NCI-H460 (cell line): ENCODE measurements around the gene IGF1. TPM values are rescaled to one million over a fixed set of nuclear protein-coding genes. Genes with fewer than 3 reads are reported as not detected.
A peak's percentile ranks its signal among the peaks of the same experiment; 100 is the strongest.

ENCODE experiments used
- DNase-seq: peaks from one replicate; pipeline ENCODE4 v3.0.0-alpha.2; 2016; ENCODE audit warnings: low read depth; ENCODE audit errors: extremely low read depth
- total RNA-seq: library from RNA; depleted of rRNA; stranded (reverse); fragments of >200 nt; shearing (Covaris generic); gene quantifications from 2 replicates; pipeline ENCODE4 v1.2.3, GENCODE V29; 2014

The IGF1 gene
- total RNA-seq, 1 experiment from 2014 or later, result not detected

DNA sequence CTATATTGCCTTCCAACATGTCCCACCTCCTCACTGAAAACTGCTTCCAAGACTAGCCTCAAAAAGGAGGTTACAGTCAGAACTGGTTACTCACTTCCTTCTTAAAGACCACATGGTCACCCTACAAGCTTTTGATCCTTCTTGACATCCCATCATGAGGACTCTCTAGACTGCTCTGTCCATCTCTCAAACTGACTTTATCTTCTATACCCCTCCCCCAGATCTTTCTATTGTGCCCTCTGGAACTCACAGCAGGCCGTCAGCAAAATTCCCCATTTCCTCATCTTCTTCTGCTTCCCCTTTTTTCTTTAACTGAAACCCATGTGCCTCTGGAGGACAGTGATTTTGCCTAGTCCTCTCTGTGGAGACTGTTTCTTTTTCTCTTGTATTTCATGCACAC lies 18.1 kb upstream of the IGF1 start:
- no peak for DNase-seq

DNA sequence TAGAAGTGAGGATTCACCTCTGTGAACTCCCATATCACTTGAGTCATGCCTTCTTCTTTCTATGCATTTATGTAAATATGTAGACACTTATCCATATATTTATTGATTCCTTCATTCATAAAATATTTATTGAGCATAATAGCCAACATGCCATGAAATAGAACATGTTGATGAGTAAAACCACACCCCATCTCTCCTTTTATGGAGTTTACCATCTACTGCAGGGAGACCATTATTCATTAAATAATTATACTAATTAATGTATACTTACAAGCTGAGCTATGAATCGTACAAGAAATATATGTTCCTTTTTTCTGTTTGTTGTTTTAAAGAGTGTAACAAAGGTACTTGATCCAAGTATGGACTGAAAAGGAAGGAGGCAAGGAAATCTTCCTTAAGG lies 17.4 kb upstream of the IGF1 start:
- DNase-seq, result no peak

DNA sequence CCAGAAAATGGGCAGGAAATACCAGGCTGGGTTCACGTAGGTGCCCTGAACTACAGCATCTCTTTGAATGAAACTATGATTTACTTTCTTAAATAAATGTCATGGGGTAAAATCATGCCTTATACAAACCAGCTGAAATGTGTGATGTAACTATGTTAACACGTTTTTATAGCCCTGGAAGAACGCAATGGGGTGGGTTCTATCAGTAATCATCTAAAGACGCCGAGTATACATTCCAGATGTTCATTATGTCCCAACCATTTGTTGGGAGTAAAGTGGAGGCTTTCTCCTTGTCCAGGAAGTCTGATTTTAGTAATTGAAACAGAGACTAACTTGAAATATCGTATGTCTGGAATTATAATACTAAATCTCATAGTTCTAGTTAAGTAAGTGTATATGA lies 16.2 kb upstream of the IGF1 start:
- DNase-seq, result no peak

DNA sequence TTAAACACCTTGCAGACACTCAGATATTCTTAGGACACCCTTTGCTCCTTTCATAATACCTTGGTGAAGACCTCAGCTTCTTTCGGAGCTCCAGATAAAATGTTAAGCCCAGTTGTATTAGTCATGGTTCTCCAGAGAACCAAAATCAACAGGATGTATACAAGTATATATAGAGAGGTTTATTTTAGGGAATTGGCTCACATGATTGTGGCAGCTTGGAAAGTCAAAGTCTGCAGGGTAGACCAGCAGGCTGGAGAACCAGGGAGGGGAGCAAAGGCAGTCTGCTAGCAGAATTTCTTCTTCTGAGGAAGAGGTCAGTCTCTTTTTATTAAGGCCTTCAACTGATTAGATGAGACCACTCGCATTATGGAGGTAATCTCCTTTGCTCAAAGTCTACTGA lies 6.9 kb upstream of the IGF1 start:
- DNase-seq, result no peak

DNA sequence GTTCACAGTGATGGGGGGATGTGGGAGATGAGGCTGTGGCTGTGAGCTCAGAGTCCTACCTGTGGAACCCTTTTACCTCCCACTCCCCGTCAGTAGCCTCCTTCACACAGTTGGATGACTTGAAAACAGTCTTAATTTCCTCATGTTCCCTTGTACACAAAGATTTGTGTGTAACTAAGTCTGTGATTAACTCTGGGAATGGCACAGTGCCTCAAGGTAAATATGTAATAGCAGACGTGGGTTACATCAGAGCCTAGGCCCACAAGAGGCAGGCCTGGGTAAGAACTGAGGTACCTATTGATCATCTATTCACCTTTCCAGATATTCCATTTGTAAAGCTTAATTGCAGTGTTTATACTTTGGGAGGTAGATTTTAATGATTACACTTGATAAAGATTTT lies 5.8 kb upstream of the IGF1 start:
- no peak for DNase-seq

DNA sequence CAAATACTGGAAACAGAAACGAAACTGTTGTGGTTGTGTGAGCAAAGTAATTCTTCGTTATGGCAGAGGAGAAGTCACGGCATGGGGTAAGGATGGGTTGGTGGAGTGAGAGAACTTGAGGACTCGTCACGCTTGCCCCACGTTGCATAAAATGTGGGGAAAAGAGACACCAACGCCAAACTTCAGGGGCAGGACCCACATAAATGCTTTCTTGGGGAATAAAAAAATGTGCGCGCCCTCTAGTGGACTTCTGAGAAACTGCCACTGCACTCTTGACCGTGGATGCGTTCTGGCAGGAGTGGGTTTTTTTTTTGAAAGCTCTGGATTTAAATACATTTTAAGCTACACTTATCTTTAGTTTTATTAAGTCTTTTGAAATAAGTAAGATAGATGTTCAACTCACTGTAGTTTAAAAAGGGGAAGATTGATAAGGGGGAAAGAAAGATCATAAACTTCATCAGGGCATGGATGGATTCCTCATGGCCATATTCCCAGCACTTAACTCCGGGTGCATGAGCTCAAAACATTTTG lies 4.1 kb upstream of the IGF1 start:
- DNase-seq, result peak; percentile 33

DNA sequence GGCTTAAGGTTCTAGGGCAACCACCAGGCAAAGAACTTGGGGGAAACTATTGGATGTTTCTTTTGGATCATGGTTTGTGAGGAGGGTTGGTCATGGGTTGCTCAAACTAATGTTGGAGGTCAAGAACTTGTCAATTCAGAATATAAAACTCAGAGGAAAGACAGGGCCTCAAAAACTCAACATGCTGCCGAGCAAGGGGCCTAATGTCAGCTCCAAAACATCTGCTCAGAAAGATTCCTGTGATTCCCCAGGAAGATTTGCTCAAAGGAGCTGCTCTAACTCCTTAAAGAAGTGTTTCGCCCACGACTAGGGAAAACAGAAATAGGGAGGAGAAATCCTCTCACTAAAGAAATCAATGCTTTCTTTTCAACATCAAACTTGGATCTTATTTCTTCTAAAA lies 3.7 kb upstream of the IGF1 start:
- no peak for DNase-seq

DNA sequence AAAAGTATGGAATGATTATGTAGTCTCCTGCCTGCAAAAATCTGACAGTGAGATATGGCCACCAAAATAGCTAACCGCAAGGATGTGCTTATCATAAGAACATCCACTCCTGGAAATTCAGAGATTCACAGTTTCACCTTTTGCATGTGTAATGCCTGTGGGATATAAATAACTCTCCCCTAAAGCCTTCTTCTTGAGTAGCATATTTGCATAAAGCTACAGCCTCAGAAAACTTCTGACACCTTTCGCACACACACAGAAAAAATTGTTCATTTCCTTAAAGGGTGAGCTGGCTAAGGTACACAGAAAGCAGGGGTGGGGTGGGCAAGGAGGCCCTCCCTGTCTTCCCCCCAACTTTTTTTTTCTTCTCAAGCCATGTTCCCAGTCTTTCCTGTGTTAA lies 3.1 kb upstream of the IGF1 start:
- DNase-seq, result no peak

DNA sequence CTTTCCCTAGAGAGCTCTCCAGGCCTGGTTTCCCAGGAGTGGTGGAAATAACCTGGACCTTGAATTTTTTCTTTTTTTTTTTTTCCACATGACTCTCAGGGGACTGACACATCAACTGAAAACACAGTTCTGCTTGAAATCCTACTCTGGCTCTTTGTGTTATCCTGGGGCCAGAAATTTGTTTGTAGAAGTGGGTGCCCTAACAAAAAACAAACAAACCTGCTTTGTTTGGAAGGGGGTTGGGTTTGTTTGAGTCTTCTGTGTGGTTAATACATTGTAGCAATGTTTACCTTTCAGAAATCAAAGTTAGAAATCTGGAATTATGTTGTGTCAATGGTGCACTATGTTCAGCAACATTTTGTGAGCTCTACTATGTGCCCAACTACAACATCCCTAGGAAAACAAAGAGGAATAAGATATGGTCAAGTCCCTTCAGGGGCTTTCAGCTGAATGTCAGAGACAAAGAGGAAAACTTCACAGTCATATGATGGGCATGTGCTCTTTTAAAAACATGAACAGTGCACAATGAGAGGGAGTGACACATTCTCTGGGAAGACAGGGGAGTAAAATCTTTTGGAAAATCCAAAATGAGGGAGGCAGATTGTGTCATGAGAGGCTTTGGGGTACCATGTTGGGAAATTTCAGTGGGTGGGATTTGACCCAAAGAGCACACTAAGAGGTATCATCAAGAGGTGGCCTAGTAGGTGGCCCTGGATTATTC lies 1.5 kb upstream of the IGF1 start:
- no peak for DNase-seq

DNA sequence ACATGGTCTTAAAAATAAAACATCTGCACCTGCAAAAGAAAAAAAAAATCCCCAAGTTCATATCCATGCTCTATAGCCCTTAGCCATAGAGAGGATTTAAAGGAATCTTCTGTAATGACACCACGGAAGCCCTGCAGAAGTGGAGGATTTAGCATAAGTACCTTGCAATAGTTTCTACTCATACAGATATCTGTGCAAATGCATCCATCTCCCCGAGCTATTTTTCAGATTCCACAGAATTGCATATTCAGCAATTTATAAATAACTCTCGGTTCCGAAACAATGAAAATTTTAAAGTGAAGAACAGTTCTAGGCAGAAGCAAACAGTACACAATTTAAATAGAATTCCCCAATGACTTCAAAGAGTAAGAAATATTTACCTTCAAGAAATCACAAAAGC lies 424 bp downstream of the IGF1 start:
- no peak for DNase-seq

DNA sequence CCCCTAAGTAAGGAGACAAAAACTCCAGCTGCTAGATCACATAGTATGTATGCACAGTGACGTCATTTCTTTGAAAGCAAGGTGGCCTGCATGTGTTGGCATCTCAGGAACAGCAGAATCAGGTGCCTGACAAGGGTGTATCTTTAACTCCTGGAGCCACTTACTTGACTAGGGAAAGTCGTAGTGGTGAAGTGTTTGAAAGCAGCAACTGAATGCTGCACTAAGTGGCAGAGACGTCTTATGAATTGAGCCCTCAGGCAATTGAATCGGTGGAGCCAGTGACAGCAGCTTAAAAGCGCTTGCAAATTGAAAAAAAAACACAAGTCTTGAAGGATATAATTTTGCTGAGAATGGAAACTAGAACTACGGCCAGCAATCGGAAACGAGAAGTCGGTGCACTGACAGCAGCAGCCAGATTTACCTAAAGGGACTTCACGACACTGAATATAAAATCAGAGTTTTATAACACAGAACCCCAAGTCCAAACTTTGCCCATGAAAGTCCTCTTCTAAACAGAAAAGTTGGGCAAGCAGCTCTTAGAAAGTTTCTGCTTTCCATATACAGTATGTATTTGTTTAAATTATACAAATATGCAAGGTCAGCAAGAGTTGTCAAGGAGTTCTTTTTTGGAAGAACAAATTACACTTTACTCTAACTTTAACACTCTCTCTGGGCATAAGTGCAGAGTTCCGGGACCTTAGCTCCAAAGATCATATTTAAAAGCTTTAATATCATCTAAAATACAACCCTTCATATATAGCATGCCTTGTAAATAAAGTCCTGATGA lies 1.1 kb downstream of the IGF1 start:
- no peak for DNase-seq

DNA sequence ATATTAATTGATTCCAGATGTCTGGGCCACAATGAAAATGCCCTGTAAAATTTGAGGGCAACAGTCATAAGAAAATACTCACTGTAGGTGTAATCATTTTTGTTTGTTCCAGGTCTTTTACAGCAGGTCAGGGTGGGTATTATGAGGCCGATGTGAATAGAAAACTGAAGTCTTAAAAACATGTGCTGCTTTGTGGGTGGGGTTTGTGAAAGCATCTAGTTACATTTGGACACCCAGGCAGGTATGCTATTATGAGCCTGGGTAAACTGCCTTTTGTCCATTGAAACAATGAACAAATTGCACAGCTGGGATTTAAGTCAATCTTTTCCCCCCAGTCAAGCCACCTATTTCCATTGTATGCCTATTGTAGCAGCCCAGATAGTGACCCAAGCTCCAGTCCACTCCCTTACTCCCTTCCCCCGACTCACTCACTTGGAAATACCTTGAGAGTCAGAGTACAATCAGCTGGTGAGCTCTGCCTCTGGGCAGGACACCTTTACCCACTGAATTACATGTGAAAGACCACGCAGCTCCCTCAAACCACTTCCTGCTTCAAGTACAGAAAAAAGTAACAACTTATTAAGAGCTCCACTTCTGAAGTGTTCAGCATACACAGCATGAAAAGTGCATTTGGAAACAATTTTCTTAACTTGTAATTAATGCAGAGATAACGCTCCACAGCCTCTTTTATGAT lies 1.8 kb downstream of the IGF1 start:
- no peak for DNase-seq

DNA sequence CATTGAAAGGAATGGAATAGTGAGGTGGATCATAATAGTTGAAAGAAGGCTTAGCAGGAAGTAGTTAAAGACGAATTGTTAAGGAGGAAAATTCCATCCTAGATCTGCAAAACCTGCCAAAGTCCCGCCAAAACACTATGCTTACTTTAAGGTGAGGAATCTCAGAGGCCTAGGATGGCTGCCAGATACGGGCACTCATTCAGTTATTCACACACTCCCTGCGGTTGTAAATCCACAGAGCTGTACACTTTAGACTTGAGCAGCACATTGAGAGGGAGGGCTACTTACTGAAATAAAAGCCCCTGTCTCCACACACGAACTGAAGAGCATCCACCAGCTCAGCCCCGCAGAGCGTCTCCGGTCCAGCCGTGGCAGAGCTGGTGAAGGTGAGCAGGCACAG lies 5.0 kb downstream of the IGF1 start:
- no peak for DNase-seq

DNA sequence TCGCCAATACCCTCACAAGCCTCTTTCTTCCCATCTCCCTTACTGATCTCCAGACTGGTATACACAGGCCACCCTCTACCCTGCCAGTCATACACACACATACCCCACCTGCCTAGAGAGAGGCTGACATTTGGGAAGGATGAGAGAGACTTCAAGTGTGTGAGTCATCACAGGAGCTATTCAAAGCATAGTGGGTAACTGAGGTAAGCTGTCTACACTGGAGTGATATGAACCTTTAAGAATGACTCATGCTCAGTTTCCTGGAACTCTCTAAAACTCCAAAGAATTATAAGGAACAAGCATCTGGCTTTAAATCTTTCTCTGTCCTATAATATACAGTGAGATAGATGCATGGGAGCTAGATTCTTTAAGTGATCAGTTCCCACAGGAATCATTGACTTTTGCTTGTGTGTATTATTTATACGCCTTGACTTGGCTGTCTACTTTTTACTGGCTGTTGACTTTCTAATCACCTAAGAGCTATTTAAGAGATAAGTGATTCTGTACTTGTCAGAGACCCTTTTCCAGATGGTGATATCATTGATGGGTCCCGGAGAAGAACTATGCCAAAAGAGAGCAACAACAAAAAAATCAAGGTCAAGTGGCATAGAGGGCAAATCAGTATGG lies 5.8 kb downstream of the IGF1 start:
- no peak for DNase-seq

DNA sequence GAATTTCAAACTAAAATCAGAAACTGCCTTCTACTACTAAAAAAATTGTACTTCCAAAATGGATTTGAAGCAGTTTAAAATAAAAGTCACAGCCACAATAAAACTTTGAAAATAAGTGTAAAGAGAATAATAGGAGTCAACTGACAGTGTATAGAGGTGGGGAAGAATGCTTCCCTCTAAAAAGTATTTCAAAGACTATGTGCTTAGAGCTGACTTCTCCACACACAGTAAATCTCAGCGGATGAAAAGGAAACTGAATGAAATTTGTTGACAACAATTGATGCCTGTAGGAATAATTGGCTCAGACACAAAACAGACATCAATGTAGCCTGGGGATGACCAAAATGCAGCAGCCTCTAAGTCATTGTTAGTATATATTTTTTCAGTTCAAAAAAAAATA lies 7.9 kb downstream of the IGF1 start:
- DNase-seq, result no peak

DNA sequence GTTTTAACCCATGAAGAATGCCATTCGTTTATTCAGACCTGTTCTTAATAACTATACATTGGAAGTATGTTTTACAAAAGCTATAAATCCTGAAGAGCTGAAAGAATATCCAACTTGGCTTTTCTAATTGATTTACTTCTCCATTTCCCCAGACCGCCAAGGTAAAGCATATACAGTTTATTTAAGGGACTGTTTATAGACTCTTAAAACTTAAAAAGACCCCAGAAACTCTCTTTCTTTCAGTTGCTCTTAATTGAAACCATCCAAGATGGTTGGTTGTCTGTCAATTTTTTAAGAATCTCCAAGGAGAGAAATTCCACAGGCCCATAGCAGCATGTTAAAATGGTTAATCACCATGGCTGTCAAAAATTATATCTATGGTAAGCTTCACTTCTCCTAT lies 8.8 kb downstream of the IGF1 start:
- no peak for DNase-seq

DNA sequence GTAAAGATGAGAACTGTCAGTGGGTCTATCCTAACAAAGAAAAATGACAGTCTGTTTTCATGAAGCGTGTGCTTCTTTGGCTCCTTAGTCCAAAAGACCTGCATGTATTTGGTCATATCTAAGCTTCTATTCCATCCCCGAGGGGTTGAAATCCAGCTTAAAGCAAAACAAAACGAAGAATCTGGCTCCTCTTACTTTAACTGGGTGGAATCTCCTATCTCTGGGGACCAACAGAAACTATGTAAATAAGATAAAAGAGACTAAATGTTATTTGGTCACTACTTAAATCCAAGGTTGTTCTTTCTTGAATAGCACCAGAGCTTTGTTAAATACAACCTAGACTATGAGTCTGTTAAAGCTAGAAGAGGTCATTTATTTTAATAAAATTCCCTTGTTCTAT lies 9.4 kb downstream of the IGF1 start:
- no peak for DNase-seq

DNA sequence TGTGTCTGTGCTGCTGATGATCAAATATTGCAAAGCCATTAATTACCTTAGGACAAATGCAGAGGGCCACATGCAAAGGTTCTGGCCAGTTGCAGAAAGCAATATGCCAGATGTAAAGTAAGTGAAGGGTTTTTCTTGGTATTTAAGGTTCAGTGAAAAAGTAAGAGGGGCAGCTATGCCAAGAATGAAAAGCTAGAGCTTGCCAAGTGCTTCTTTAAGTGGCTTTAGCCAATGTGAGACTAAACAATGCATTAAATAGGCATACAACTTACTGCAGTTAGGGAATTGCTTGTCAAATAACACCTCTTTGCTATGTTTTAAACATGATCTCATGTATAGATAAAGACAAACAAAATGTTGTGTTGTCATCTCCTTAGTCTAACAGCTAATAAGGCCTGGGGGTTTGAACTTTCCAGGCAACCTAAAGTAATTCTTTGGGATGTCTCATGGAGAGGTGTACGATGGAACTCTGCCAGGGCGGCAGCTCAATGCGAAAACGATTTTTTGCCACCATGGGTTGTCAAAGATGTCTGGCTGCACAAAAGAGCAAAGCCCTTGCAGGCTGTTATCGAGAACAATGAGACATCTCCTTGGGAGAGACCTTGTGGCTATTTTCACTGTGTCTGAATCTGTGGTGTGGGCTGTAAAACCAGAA lies 12.0 kb downstream of the IGF1 start:
- no peak for DNase-seq

DNA sequence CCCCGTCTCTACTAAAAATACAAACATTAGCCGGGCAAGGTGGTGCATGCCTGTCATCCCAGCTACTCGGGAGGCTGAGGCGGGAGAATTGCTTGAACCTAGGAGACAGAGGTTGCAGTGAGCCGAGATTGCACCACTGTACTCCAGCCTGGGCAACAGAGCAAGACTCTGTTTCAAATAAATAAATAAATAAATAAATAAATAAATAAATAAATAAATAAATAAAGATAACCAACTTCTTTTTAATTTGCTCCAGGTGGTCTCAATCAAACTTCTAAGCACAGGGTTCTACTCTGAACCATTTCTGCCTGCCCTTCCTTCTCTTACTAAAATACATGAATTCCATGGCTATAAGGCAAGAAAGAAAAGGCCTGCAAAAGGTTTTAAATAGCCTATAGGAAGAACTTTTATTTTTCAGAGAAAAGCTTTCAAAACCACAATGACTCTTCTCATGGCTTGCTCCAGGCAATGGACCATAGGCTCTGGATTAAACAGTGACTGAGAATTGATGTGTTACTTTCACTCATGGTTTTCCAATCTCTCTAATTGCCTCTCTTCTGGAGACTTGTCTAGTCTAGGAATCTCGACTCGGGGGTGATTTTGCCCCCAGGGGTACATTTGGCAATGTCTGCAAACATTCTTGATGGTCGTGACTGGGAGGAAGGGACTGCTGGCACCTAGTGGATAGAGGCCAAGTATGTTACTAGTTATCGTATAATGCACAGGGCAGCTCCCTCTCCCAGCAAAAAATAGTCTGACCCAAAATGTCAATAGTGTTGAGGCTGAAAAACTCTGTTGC lies 14.4 kb downstream of the IGF1 start:
- DNase-seq, result no peak
